HG03196 (cell line): ENCODE results near the gene DDX39A.
"Not testable (repeated sequence)": the region's sequence is repeated elsewhere in the genome, so short reads cannot be mapped to it uniquely, and the experiment has no call there.

Source experiments
- ATAC-seq: cut with Tn5 transposase; IDR thresholded peaks from one replicate; pipeline ENCODE4 v1.9.1; 2021; ENCODE audit not compliant: unreplicated experiment

The DDX39A gene

DNA sequence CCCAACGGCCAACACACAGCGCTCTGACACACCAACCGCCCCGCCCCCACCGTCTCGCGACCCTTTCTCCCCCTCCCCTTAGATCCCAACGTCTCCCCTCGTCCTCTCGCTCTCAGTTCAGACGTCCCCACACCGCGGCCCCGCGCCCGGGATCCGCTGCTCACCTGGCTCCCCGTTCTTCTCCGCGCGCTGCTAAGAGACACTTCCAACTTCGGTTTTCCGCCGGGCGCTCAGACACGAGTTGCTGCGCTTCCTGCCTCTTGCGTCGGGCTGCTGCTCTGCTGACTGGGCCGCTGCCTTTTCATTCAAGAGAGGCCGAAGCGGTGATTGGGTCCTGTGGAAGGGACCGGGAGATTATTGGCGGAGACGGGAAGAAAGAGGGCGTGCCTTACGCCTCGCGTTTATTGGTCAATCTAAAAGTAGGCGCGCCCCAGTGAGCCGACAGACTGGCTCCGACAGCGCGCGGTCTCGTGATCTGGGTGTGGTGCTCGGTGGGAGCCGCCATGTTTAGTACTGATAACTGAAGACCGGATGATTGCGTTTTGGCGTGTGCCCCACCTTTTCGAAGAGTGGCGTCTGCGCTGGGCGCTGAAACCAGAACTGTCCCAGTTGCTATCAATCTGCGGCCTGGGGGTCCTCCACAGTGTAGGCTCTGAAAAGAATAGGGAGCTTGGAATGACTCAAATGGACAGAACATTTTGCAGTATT lies at the start of gene DDX39A:
Gene DDX39A (minus strand): TSS at position 236 of the 708 bp plus-strand sequence. CDS start 6,121 bp downstream, outside the sequence.
- peak; percentile 87 for ATAC-seq

GRCh38 chr19:14467816-14468215 lies 48.7 kb upstream of the DDX39A start:
- no peak for ATAC-seq

- no peak for ATAC-seq
Observed at GRCh38 chr19:14467391-14467790, 48.2 kb upstream of the DDX39A start.

DNA sequence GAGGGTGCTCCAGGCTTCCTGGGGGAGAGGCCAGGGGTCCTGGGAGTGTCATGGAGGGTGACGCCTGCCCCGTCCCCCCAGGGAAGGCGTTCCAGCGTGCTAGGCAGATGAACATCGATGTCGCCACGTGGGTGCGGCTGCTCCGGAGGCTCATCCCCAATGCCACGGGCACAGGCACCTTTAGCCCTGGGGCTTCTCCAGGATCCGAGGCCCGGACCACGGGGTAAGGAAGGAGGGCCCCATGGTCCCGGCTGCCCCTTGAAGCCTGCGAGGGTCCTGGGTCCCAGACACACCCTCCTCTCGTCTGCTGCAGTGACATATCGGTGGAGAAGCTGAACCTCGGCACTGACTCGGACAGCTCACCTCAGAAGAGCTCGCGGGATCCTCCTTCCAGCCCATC lies 44.6 kb upstream of the DDX39A start:
- no peak for ATAC-seq

DNA sequence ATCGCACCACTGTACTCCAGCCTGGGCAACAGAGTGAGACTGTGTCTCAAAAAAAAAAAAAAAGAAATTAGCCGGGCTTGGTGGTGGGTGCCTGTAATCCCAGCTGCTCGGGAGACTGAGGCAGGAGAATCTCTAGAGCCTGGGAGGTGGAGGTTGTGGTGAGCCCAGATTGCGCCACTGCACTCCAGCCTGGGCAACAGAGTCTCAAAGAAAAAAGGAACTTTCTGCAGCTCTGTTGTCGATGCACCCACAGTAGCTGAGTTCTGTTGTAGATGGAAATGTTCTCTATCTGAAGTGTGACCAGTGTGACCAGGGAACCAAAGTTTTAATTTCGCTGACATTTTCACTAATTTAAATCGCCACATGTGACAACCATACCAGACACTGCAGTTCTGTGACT lies 43.3 kb upstream of the DDX39A start:
- not testable (repeated sequence) for ATAC-seq

DNA sequence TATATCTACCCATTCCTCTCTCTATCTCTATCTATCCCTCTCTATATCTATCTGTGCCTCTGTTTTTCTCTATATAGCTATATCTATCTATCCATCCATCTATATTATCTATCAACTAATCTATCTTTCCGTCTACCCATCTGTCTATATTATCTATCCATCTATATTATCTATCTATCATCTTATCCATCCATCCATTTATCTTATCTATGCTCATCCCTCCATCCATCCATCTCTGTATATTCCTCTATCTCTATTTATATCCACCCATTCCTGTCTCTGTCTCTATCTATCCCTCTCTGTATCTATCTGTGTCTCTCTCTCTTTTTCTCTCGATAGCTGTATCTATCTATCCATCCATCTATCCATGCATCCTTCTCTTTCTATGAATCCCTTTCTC lies 41.8 kb upstream of the DDX39A start:
- ATAC-seq = no peak

DNA sequence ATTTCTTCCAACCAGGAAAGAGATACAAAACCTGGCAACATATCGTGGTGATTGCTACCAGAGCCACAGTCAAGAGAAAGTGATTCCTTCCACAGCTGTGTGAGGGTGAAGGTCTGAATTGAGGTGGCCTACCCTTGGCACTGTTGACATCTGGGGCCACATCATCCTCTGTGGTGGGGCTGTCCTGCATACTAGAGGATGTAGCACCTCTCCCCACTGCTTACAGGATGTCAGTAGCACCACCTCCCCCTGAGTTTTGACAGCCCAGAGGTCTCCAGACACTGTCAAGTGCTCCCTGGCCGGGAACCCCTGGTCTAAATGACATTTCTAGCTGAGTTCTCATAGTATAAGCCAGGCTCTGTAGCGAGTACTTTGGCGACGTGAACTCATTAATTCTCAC lies 40.6 kb upstream of the DDX39A start:
- ATAC-seq = no peak

DNA sequence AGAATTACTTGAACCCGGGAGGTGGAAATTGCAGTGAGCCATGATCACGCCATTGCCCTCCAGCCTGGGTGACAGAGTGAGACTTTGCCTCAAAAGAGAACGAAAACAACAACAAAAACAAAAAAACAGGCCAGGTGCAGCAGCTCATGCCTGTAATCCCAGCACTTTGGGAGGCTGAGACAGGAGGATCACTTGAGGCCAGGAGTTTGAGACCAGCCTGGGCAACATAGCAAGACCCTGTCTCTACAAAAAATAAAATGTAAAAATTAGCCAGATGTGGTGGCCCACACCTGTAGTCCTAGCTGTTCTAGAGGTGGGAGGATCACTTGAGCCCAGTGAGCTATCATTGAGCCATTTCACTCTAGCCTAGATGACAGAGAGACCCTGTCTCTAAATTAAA lies 33.2 kb upstream of the DDX39A start:
- not testable (repeated sequence) for ATAC-seq

DNA sequence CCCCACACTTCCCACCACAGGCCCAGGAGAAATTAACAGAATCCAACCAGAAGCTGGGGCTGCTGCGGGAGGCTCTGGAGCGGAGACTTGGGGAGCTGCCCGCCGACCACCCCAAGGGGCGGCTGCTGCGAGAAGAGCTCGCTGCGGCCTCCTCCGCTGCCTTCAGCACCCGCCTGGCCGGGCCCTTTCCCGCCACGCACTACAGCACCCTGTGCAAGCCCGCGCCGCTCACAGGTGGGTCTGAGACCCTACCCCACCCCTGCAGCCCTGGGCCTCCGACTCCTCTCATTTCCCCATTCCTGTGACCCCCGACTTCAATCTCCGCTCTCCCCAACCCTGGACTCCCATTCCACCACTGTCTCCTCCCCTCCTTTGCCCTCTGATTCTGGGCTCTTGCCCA lies 31.7 kb upstream of the DDX39A start:
- no peak for ATAC-seq

DNA sequence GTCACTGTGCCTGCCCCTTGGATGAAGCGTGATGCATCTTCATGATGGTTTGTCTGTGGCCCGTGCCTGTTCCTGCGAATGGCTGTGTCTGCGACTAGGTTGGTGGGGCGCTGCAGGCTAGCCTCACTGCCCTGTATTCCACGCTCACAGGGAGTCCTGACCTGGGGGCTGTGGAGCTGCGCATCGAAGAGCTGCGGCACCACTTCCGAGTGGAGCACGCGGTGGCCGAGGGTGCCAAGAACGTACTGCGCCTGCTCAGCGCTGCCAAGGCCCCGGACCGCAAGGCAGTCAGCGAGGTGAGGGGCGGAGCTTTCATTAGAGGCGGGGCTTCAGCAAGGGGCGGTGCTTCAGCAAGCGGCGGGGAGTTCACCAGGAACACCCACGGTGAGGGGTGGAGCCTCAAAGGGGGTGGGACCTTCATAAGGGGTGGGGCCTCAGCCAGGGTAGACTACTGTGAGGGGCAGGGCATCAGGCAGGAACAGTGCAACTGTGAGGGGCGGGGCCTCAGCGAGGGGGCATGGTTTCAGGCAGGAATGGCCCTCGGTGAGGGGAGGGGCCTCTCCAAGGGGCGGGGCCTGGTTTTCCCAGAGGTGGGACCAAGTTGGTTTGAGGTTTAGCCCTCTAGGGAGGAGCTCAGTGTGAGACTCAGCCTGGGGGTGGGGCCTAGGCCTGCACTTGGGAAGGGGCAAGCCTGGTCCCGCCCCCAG lies 31.2 kb upstream of the DDX39A start:
- no peak for ATAC-seq

DNA sequence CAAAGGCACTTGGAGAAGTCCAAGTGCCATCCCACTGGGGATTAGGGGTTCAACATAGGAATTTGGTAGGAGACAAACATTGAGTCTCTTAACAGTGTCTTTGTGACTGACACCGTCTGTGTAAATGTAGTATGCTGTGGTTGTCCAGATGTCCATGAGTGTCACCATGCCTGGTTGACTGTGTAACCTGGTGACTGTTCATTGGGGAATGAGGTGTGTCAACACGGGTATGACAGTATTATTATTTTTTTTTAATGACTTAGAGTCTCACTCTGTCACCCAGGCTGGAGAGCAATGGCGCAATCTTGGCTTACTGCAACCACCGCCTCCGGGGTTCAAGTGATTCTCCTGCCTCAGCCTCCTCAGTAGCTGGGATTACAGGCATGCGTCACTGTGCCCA lies 30.2 kb upstream of the DDX39A start:
- no peak for ATAC-seq

GRCh38 chr19:14446336-14447036 lies 27.3 kb upstream of the DDX39A start:
- no peak for ATAC-seq

GRCh38 chr19:14443632-14444216 lies 24.6 kb upstream of the DDX39A start:
- ATAC-seq = no peak

- ATAC-seq = no peak
Observed at GRCh38 chr19:14442891-14443631, 23.9 kb upstream of the DDX39A start.

- no peak for ATAC-seq
Observed at GRCh38 chr19:14441041-14441938, 22.1 kb upstream of the DDX39A start.

GRCh38 chr19:14440049-14440448 lies 20.9 kb upstream of the DDX39A start:
- ATAC-seq = peak; percentile 76

DNA sequence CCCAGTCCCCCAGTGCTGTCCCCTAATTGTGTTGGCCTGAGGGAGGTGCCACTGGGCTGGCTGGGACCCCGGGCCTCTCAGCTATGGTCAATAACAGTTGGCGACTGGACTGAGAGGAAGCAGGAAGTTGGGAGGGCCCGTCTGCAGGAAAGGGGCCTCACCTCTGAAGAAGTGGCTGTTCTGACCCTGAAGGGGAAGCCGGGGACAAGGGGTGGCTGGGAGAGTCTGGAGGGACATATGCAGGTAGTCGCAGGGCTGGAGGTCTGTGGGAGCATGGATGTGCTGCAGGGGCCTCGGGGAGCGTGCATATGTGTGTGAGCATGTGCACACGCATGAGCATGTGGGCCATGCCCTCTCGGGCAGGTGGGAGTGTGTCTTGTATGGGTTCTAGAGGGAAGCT lies 19.9 kb upstream of the DDX39A start:
- ATAC-seq = no peak

GRCh38 chr19:14437578-14438140 lies 18.5 kb upstream of the DDX39A start:
- ATAC-seq = no peak

- ATAC-seq = no peak
Observed at GRCh38 chr19:14435320-14436050, 16.3 kb upstream of the DDX39A start.
